GM21717 (cell line): Measurements from ENCODE around the gene PRR15L.

ENCODE experiments used
- ATAC-seq: cut with Tn5 transposase; IDR thresholded peaks from one replicate; pipeline ENCODE4 v1.9.1; 2021; ENCODE audit warnings: mild to moderate bottlenecking, moderate library complexity; ENCODE audit not compliant: unreplicated experiment

Gene PRR15L

DNA sequence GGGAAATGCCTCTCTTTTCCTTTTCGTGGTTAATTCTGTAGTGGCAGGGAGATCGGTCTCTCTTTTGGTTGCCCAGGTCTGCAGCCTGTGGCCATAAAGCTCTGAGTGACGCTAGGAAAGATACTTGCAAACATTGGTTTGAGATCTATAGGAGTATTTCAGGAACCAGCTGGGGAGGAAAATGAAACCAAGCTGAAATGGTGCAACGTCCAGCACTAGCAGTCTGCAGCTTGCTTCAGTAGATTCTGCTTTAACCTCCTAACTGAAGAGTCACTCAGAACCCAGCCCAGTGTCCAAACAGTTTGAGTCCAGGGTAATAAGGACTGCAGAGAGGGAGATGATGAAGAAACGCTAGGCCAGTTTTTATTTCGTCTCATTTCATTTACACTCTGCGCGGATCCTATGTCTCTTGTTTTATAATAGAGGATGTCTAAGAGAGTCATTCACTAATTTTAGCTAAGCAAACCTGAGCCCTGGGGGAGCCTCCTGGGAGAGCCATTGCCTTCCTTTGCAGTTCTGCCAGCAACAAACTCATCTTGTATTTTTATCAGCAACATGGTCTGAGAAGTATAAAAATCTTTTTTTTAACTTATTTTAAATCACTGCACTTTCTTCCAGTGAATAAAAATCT, 49.6 kb downstream of the PRR15L start:
- no peak for ATAC-seq

DNA sequence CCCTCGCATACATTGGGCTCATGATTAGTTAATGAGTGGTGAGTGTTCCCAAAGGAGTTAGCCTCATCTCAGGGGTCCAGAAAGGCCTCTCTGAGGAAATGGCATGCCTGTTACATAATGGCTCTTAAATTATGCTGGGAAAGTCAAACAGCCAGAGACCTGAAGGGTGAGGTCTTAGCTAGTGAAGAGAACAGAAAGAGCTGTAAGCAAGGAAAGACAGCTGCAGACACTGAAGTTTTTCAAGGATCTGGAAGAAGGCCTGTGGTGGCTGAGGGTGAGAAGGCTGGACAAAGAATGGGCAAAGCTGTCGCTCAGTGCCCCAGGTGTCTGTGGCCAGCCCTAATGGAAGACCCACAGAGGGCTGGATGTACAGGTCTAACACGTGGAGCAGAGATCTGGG, 51.2 kb downstream of the PRR15L start:
- ATAC-seq, result no peak

DNA sequence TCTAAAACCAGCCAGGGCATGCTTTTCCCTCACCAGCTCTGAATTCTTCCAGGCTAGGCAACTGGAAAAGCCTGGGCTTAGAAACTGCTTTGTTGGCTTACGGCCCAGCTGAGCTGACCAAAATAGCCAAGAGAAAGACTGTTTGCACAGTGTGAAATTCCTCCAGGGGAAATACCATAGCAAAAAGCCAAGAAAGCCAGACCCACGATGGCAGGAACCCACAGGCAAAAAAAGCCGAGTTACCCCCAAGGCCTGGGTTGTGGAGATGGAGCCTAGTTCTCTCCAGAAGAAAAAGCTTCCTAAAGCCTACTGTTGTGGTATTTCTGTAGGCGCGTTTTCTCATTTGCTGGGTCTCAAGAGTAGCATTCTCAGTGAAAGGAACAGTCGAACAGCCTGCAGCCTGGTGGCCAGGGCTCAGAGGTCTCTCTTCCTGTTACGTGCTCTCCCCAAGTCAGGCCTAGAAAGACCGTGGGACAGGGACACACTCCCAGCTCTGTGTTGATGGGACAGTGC, 52.4 kb downstream of the PRR15L start:
- no peak for ATAC-seq

DNA sequence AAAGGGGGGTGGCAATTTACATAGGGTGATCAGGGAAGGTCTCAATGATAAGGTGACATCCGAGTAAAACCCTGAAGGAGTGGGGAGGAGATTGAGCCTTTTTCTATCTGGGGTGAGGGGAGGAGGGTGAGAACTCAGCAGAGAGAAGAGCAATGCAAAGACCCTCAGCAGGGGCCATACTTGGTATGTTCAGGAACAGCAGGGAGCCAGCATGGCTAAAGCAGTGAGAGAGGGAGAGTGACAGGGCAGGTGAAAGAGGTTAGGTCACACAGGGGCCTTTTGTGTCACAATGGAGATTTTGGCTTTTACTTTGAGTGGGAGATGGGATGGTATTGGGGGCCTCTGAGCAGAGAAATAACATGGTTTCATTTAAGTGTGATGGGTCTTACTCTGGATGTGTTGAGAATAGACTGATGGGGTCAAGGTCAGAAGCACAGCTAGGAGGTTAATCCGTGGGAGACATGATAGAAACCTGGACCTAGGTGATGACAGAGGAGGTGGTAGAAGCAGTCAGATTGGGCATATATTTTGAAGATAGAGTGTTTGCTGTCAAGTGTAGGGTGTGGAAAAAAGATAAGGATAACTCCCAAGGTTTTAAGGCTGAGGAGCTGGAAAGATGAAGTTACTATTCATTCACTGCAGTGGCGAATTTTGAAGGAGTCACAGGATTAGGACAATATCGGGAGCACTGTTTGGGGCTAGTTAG, 55.5 kb downstream of the PRR15L start:
- no peak for ATAC-seq
